HFF-Myc (cell line): Measurements from ENCODE around the gene HTRA2.

Source experiments
- DNase-seq: peaks from one replicate; pipeline ENCODE4 v3.0.0-alpha.2; 2011; ENCODE audit warnings: low read depth; ENCODE audit errors: extremely low read depth
- H3K4me3 ChIP-seq: replicated peaks from 2 replicates; pipeline ENCODE4 v1.5.1; 2011; ENCODE audit warnings: low read depth, mild to moderate bottlenecking, control low read depth, low read length
- TF ChIP-seq, protein P1 (sequence below): IDR thresholded peaks from 2 replicates; pipeline ENCODE4 v1.5.1; 2012; ENCODE audit warnings: mild to moderate bottlenecking, low read depth, low read length, control low read depth; ENCODE audit errors: missing control alignments

HTRA2 gene

DNA sequence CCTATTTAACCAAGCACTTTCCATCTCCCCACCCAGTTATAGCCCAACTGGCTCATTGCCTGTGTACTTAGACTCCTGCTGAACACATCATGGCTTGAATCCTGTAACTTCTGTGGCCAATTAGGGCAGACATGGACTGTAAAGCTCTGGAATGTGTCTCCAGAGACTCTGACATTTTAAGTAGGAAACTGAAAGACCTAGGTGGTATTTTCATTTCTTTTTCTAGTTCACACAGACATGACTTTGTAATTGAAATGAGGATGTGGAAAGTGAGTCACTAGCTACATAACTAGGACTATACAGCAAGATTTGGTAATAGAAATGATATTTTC lies 37.0 kb downstream of the HTRA2 start:
- TF ChIP-seq, protein P1, sequence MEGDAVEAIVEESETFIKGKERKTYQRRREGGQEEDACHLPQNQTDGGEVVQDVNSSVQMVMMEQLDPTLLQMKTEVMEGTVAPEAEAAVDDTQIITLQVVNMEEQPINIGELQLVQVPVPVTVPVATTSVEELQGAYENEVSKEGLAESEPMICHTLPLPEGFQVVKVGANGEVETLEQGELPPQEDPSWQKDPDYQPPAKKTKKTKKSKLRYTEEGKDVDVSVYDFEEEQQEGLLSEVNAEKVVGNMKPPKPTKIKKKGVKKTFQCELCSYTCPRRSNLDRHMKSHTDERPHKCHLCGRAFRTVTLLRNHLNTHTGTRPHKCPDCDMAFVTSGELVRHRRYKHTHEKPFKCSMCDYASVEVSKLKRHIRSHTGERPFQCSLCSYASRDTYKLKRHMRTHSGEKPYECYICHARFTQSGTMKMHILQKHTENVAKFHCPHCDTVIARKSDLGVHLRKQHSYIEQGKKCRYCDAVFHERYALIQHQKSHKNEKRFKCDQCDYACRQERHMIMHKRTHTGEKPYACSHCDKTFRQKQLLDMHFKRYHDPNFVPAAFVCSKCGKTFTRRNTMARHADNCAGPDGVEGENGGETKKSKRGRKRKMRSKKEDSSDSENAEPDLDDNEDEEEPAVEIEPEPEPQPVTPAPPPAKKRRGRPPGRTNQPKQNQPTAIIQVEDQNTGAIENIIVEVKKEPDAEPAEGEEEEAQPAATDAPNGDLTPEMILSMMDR, result no peak
- peak; percentile 84 for DNase-seq
- no peak overlapping the region for H3K4me3 ChIP-seq

- H3K4me3 ChIP-seq, result no peak overlapping the region
- no peak for DNase-seq
- TF ChIP-seq, protein P1, result no peak
These were observed 38.1 kb downstream of the HTRA2 start for GRCh38 chr2:74567881-74568280.

DNA sequence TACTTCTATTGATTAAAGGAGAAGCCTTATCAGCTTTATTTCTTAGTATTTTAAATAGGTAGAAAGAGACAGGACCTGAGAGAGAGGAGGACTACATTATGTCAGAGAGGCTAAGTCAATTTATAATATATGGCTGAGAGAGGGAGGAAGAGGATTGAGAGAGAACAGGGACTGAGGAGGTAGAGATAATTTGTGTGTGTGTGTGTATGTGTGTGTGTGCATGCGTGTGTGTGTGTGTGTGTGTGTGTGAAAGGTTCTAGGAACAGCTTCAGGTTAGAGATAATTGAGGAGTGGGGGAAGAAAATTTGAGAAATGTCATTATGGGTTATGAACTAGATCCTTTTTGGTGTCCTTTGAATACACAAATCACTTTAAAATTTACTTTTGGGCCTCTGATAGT lies 40.0 kb downstream of the HTRA2 start:
- DNase-seq, result no peak
- TF ChIP-seq, protein P1, result no peak

DNA sequence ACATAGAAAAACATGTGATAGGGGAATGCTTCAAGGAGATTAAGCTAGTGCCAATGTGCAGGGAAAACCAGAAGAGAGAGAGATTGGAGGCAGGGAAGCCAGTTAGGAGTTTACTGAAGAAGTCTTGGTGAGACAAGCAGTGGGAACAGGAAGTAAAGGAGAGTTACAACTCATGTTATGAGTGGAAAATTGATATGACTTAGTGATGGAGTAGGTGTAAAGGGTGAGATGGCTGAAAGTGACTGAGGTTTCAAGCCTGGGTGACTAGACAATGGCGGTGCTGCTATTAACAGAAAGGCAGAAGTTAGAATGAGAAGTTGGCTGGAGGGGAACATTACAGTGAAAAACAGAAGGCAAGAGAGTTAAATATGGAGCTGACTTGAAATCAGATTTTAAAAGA lies 41.3 kb downstream of the HTRA2 start:
- TF ChIP-seq, protein P1, result no peak
- no peak overlapping the region for H3K4me3 ChIP-seq
- no peak for DNase-seq

More for the DNA sequence above, 40.0 kb downstream of the HTRA2 start:
- no peak overlapping the region for H3K4me3 ChIP-seq

- no peak overlapping the region for H3K4me3 ChIP-seq
- TF ChIP-seq, protein P1, result no peak
- no peak for DNase-seq
These were observed 42.6 kb downstream of the HTRA2 start for GRCh38 chr2:74572178-74572925.

GRCh38 chr2:74573747-74574562 lies 44.2 kb downstream of the HTRA2 start:
- TF ChIP-seq, protein P1, result no peak
- DNase-seq, result peak; percentile 89
- no peak overlapping the region for H3K4me3 ChIP-seq
